Coronary artery (tissue), 2 donors: ENCODE measurements around the gene KIRREL3.

Source experiments
- DNase-seq: peaks from one replicate; pipeline ENCODE4 v3.0.0-alpha.2; 2017; ENCODE audit warnings: low spot score
- H3K27ac ChIP-seq, 2 donors: fragments of 200-600 bp; sonication (generic); one replicate each; pipeline ENCODE4 v1.5.1; 2016 to 2019
- H3K4me3 ChIP-seq: fragments of 200-600 bp; sonication (generic); 2 replicates; pipeline ENCODE4 v1.5.1; 2016; ENCODE audit warnings: mild to moderate bottlenecking, moderate library complexity
- CTCF ChIP-seq: fragments of 200-600 bp; sonication (generic); IDR thresholded peaks from one replicate; pipeline ENCODE4 v1.5.1; 2019; ENCODE audit warnings: antibody characterized with exemption

Gene KIRREL3

GRCh38 chr11:126421271-126421671, 579.3 kb downstream of the KIRREL3 start:
- Histone ChIP-seq H3K27ac (peak overlapping the region; percentile 23 to 76), H3K4me3 (no peak overlapping the region)
- TF ChIP-seq CTCF, result no peak
- no peak for DNase-seq

GRCh38 chr11:126420698-126421256, 579.8 kb downstream of the KIRREL3 start:
- Histone ChIP-seq H3K27ac (peak overlapping the region; percentile 23 to 76), H3K4me3 (no peak overlapping the region)
- DNase-seq, result no peak
- TF ChIP-seq CTCF, result no peak

GRCh38 chr11:126419801-126420697, 580.5 kb downstream of the KIRREL3 start:
- DNase-seq, result no peak
- peak overlapping the region; percentile 14 to 72 for H3K27ac ChIP-seq
- H3K4me3 ChIP-seq, result no peak overlapping the region
- no peak for TF ChIP-seq CTCF

GRCh38 chr11:126418887-126419286, 581.7 kb downstream of the KIRREL3 start:
- DNase-seq, result no peak
- no peak for TF ChIP-seq CTCF
- Histone ChIP-seq H3K27ac (peak overlapping the region in 1 of 2 donors; percentile 5), H3K4me3 (no peak overlapping the region)

GRCh38 chr11:126417091-126417862, 583.3 kb downstream of the KIRREL3 start:
- H3K4me3 ChIP-seq, result peak overlapping the region; percentile 72
- DNase-seq, result no peak

GRCh38 chr11:126416542-126417090, 584.0 kb downstream of the KIRREL3 start:
- no peak for TF ChIP-seq CTCF
- peak; percentile 88 for DNase-seq
- H3K4me3 ChIP-seq, result peak overlapping the region; percentile 72
- peak overlapping the region; percentile 77 to 92 for H3K27ac ChIP-seq

More at GRCh38 chr11:126417091-126417862, 583.3 kb downstream of the KIRREL3 start:
- peak overlapping the region; percentile 77 to 92 for H3K27ac ChIP-seq
- TF ChIP-seq CTCF, result no peak
